Stimulated activated memory B cell treated with anti-CD40 and anti-IgM and Interleukin-4, amounts not matched to agents 10 μg/mL and 1 μg/mL and 100 μg/mL, for 72 hours (primary cell): Measurements from ENCODE around the gene CAMK2G.
"Not testable (repeated sequence)": the region's sequence is repeated elsewhere in the genome, so short reads cannot be mapped to it uniquely, and the experiment has no call there.

Experiments used
- ATAC-seq: fragments of 150-1000 bp; cut with Tn5 transposase; 2 replicates; pipeline ENCODE4 v1.10.0; 2021
- H3K27ac Mint-ChIP-seq: one replicate; pipeline ENCODE4 v1.8.0; 2022; ENCODE audit warnings: mild to moderate bottlenecking, mixed read lengths
- H3K27me3 Mint-ChIP-seq: one replicate; pipeline ENCODE4 v1.8.0; 2022; ENCODE audit warnings: mixed read lengths
- H3K36me3 Mint-ChIP-seq: one replicate; pipeline ENCODE4 v1.8.0; 2022; ENCODE audit warnings: mixed read lengths
- H3K4me1 Mint-ChIP-seq: one replicate; pipeline ENCODE4 v1.8.0; 2022; ENCODE audit warnings: mixed read lengths
- H3K4me3 Mint-ChIP-seq: one replicate; pipeline ENCODE4 v1.8.0; 2022; ENCODE audit warnings: mild to moderate bottlenecking, moderate library complexity, mixed read lengths
- H3K9me3 Mint-ChIP-seq: one replicate; pipeline ENCODE4 v1.8.0; 2022; ENCODE audit warnings: mixed read lengths

The CAMK2G gene

GRCh38 chr10:73892310-73893030 is 18.1 kb upstream of the CAMK2G start:
- H3K36me3 Mint-ChIP-seq = no peaks in the 10 kb centered on the region
- peaks cover 25% of the 10 kb centered on the region for H3K4me1 Mint-ChIP-seq
- no peak overlapping the region for H3K27ac Mint-ChIP-seq
- no peaks in the 10 kb centered on the region for H3K27me3 Mint-ChIP-seq
- no peak for ATAC-seq
- H3K9me3 Mint-ChIP-seq = no peaks in the 10 kb centered on the region
- no peak overlapping the region for H3K4me3 Mint-ChIP-seq

GRCh38 chr10:73891540-73891939 is 17.2 kb upstream of the CAMK2G start:
- ATAC-seq = no peak
- Mint-ChIP-seq H3K4me3 (no peak overlapping the region), H3K27ac (peak overlapping the region; percentile 22), H3K9me3 (no peaks in the 10 kb centered on the region), H3K36me3 (no peaks in the 10 kb centered on the region), H3K4me1 (peaks cover 32% of the 10 kb centered on the region), H3K27me3 (no peaks in the 10 kb centered on the region)

GRCh38 chr10:73890830-73891229 is 16.5 kb upstream of the CAMK2G start:
- not testable (repeated sequence) for H3K4me3 Mint-ChIP-seq, H3K27me3 Mint-ChIP-seq, H3K36me3 Mint-ChIP-seq, H3K9me3 Mint-ChIP-seq, ATAC-seq
- peak overlapping the region; percentile 22 for H3K27ac Mint-ChIP-seq
- peaks cover 39% of the 10 kb centered on the region for H3K4me1 Mint-ChIP-seq

GRCh38 chr10:73890261-73890660 is 15.9 kb upstream of the CAMK2G start:
- H3K4me1 Mint-ChIP-seq = peaks cover 41% of the 10 kb centered on the region

GRCh38 chr10:73889416-73889815 is 15.1 kb upstream of the CAMK2G start:
- H3K4me3 Mint-ChIP-seq = not testable (repeated sequence)
- Mint-ChIP-seq H3K27ac (peak overlapping the region; percentile 54), H3K4me1 (peaks cover 41% of the 10 kb centered on the region)

More at GRCh38 chr10:73890261-73890660, 15.9 kb upstream of the CAMK2G start:
- Mint-ChIP-seq H3K36me3 (no peaks in the 10 kb centered on the region), H3K27me3 (no peaks in the 10 kb centered on the region), H3K4me3 (no peak overlapping the region), H3K9me3 (no peaks in the 10 kb centered on the region), H3K27ac (peak overlapping the region; percentile 54)
- ATAC-seq = no peak

GRCh38 chr10:73889014-73889413 is 14.7 kb upstream of the CAMK2G start:
- Mint-ChIP-seq H3K27me3 (no peaks in the 10 kb centered on the region), H3K36me3 (no peaks in the 10 kb centered on the region), H3K9me3 (no peaks in the 10 kb centered on the region), H3K4me3 (no peak overlapping the region), H3K27ac (peak overlapping the region; percentile 54), H3K4me1 (peaks cover 41% of the 10 kb centered on the region)
- peak; percentile 71 for ATAC-seq

More at GRCh38 chr10:73889416-73889815, 15.1 kb upstream of the CAMK2G start:
- not testable (repeated sequence) for H3K36me3 Mint-ChIP-seq, H3K27me3 Mint-ChIP-seq, H3K9me3 Mint-ChIP-seq, ATAC-seq

DNA sequence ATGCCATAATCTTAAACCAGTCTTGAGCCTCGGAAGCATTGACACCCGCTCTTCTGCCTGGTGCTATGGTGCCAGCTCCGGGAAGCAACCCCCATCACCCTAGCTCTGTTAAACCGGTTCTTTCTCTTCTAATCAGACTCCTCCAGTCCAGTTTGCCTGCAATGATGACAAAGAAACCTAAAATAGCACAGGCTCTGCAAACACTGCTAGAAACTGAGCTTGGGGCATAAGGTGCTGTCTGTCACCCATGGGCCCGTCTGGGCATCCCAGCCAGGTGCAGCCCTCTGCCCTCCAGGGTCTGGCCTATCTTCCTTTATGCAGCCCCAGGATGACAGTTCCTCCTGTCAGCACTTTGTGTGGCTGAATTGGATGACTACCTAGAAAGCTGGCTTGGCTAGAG is 14.2 kb upstream of the CAMK2G start:
- Mint-ChIP-seq H3K36me3 (no peaks in the 10 kb centered on the region), H3K27me3 (no peaks in the 10 kb centered on the region), H3K4me1 (peaks cover 41% of the 10 kb centered on the region), H3K27ac (peak overlapping the region; percentile 54), H3K9me3 (no peaks in the 10 kb centered on the region), H3K4me3 (no peak overlapping the region)
- no peak for ATAC-seq

DNA sequence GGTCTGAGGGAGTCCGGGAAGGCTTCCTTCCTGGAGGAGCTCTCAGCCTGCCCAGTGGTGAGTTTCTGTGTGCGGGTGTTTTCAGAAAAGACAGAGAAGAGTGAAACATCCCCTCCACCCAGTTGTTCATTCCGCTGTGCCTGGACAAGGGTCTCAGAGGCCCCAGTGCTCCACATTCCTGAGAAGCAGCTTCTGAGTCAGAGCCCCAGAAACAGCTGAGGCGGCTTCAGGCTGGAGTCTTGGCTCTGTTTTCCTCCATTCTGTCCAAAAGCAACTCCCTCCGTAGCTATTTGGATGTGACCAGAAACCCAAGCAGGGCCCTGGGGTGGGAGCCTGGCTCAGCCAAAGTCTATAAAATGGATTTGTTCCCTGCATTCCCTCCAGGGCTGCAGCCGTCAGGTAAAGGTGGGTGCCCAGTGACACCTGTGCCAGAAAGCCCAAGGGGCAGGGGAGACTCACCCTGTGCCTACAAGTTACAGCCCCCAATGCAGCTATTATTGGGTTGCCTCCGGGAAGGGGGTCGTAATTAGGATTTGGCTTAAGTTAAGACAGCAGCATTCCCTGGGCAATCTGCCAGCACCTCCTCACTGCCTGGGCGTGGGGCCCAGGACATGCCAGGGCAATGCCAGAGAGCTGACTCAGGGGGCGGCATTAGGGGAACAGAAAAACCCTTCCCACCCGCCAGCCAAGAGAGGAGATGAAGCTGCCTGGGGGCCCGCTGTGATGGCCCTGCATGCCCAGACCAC is 13.1 kb upstream of the CAMK2G start:
- H3K4me1 Mint-ChIP-seq = peaks cover 41% of the 10 kb centered on the region
- no peaks in the 10 kb centered on the region for H3K27me3 Mint-ChIP-seq
- no peaks in the 10 kb centered on the region for H3K36me3 Mint-ChIP-seq
- H3K9me3 Mint-ChIP-seq = no peaks in the 10 kb centered on the region
- no peak for ATAC-seq
- peak overlapping the region; percentile 54 for H3K27ac Mint-ChIP-seq
- H3K4me3 Mint-ChIP-seq = no peak overlapping the region

GRCh38 chr10:73886661-73887293 is 12.4 kb upstream of the CAMK2G start:
- peaks cover 41% of the 10 kb centered on the region for H3K4me1 Mint-ChIP-seq
- no peak for ATAC-seq
- no peaks in the 10 kb centered on the region for H3K36me3 Mint-ChIP-seq
- peak overlapping the region; percentile 54 for H3K27ac Mint-ChIP-seq
- H3K4me3 Mint-ChIP-seq = no peak overlapping the region
- no peaks in the 10 kb centered on the region for H3K9me3 Mint-ChIP-seq
- H3K27me3 Mint-ChIP-seq = no peaks in the 10 kb centered on the region

- H3K4me1 Mint-ChIP-seq = peaks cover 36% of the 10 kb centered on the region
- ATAC-seq = peak; percentile 93
- H3K27me3 Mint-ChIP-seq = no peaks in the 10 kb centered on the region
- H3K4me3 Mint-ChIP-seq = no peak overlapping the region
- H3K27ac Mint-ChIP-seq = peak overlapping the region; percentile 54
- H3K36me3 Mint-ChIP-seq = no peaks in the 10 kb centered on the region
- no peaks in the 10 kb centered on the region for H3K9me3 Mint-ChIP-seq
Measured at GRCh38 chr10:73886085-73886529, 11.8 kb upstream of the CAMK2G start.

- Mint-ChIP-seq H3K9me3 (no peaks in the 10 kb centered on the region), H3K36me3 (no peaks in the 10 kb centered on the region), H3K27me3 (no peaks in the 10 kb centered on the region), H3K4me3 (no peak overlapping the region), H3K27ac (no peak overlapping the region), H3K4me1 (peaks cover 34% of the 10 kb centered on the region)
- ATAC-seq = no peak
Measured at GRCh38 chr10:73884017-73884416, 9.7 kb upstream of the CAMK2G start.

DNA sequence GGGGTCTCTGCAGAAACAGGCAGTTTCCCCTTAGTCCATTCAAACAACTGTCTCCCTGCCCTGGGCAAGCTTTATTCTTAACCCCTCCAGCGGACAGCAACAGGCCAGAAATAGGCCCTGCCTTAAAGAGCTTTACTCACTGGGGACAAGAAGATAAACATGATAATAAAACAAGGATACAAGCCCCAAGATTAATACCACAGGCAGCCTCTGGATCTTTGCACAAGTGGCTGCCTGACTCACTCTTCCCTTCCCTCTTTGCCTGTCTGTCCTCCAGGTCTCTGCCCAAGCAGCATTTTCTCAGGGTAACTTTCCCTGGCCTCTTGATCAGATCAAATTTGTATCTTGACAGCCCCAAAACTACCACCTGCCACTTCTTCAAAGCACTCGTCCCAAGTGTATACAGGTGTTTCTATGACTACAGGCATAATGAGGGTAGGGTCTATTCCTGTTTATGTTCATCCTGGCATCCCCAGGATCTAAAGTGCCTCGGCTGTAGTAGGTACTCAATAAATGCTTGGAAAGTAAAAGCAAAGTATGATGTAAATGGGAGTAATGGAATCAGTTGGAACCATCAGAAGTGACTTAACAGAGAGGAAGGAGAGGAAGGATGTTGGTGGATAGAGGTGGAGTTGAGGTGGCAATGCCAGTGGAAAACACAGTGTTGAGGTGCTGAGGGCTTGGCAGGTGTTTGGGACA is 7.0 kb upstream of the CAMK2G start:
- Mint-ChIP-seq H3K27me3 (no peaks in the 10 kb centered on the region), H3K9me3 (no peaks in the 10 kb centered on the region), H3K27ac (no peak overlapping the region), H3K4me1 (peaks cover 19% of the 10 kb centered on the region), H3K36me3 (no peaks in the 10 kb centered on the region), H3K4me3 (no peak overlapping the region)
- no peak for ATAC-seq

- peak; percentile 95 for ATAC-seq
Measured at GRCh38 chr10:73879296-73880173, 5.2 kb upstream of the CAMK2G start.

DNA sequence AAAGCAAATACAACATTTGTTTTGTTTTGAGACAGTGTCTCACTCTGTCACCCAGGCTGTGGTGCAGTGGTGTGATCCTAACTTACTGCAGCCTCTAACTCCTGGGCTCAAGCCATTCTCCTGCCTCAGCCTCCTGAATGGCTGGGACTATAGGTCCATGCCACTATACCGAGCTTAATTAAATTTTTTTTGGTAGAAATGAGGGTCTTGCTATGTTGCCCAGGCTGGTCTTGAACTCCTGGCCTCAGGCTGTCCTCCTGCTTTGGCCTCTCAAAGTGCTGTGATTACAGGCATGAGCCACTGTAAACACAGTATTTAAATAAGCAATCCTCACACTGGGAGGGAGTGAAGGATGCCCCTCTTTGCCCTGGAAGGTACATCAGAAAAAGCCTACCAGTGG is 4.0 kb upstream of the CAMK2G start:
- Mint-ChIP-seq H3K27me3 (no peaks in the 10 kb centered on the region), H3K4me3 (no peak overlapping the region), H3K36me3 (no peaks in the 10 kb centered on the region), H3K9me3 (no peaks in the 10 kb centered on the region), H3K27ac (no peak overlapping the region), H3K4me1 (peaks cover 18% of the 10 kb centered on the region)
- ATAC-seq = no peak

More at GRCh38 chr10:73879296-73880173, 5.2 kb upstream of the CAMK2G start:
- Mint-ChIP-seq H3K4me1 (peaks cover 18% of the 10 kb centered on the region), H3K36me3 (no peaks in the 10 kb centered on the region), H3K27ac (peak overlapping the region; percentile 3), H3K4me3 (no peak overlapping the region), H3K27me3 (no peaks in the 10 kb centered on the region), H3K9me3 (no peaks in the 10 kb centered on the region)
